ENCODE measurements around the gene ZNF408. TPM values are rescaled to one million over a fixed set of nuclear protein-coding genes. Genes with fewer than 3 reads are reported as not detected.

ZNF408 gene
- total RNA-seq, 1 experiment from 2014 or later: 19.8 TPM

- Histone ChIP-seq H3K4me1 (ENCODE audit: control insufficient read depth, insufficient read depth, low read length) (peaks cover 9% of the 10 kb centered on the region), H3K9me3 (ENCODE audit: control insufficient read depth, insufficient read depth, low read depth, low read length) (no peaks in the 10 kb centered on the region), H3K4me3 (ENCODE audit: low read depth in 2 of 2, low read length in 2 of 2) (no peak overlapping the region), H3K27me3 (ENCODE audit: control insufficient read depth, insufficient read depth, low read length) (no peaks in the 10 kb centered on the region), H3K27ac (ENCODE audit: low read length) (no peak overlapping the region), H3K36me3 (ENCODE audit: control insufficient read depth, insufficient read depth, low read length) (no peaks in the 10 kb centered on the region; the same call in 1 of the 2 replicates)
- CTCF ChIA-PET: no interaction called here
- POLR2A ChIA-PET: no interaction called here
- BruUV-seq (replicated peaks): no TSS peak
- intact Hi-C loops (cut with micrococcal nuclease; ENCODE audit: unreplicated experiment): no loop called here
- in situ Hi-C loops (cut with HindIII; ENCODE audit: low pct_unique_long_range_greater_than_20kb, low sequenced_read_pairs): no loop called here
- DNase-seq (ENCODE audit: low read depth, low spot score) (no peak), ATAC-seq (no peak)
- TF ChIP-seq CTCF (IDR thresholded peaks at IDR 0.05): no peak
- TF ChIP-seq SIN3A (IDR thresholded peaks at IDR 0.05; ENCODE audit: borderline replicate concordance, insufficient read depth, low read depth, low read length): no peak
- TF ChIP-seq POLR2AphosphoS5 (IDR thresholded peaks at IDR 0.05; ENCODE audit: low read depth, low read length): no peak
- TF ChIP-seq REST (IDR thresholded peaks at IDR 0.05; ENCODE audit: insufficient read depth in 1 of 2, low read depth in 2 of 2, low read length in 1 of 2): no peak
- no peak for TF ChIP-seq TCF7L2 (IDR thresholded peaks at IDR 0.05; ENCODE audit: low read depth, low read length)
These were observed 20.0 kb upstream of the ZNF408 start for GRCh38 chr11:46680815-46681214.

GRCh38 chr11:46681814-46682213, 19.0 kb upstream of the ZNF408 start:
- in situ Hi-C loops (cut with HindIII; ENCODE audit: low pct_unique_long_range_greater_than_20kb, low sequenced_read_pairs): no loop called here
- no TSS peak for BruUV-seq (replicated peaks)
- TF ChIP-seq CTCF (IDR thresholded peaks at IDR 0.05) (no peak), SIN3A (IDR thresholded peaks at IDR 0.05; ENCODE audit: borderline replicate concordance, insufficient read depth, low read depth, low read length) (no peak), TCF7L2 (IDR thresholded peaks at IDR 0.05; ENCODE audit: low read depth, low read length) (no peak), REST (IDR thresholded peaks at IDR 0.05; ENCODE audit: insufficient read depth in 1 of 2, low read depth in 2 of 2, low read length in 1 of 2) (no peak), POLR2AphosphoS5 (IDR thresholded peaks at IDR 0.05; ENCODE audit: low read depth, low read length) (no peak)
- no peak overlapping the region for H3K4me3 ChIP-seq (ENCODE audit: low read depth in 2 of 2, low read length in 2 of 2)
- no peaks in the 10 kb centered on the region for H3K9me3 ChIP-seq (ENCODE audit: control insufficient read depth, insufficient read depth, low read depth, low read length)
- no peak for ATAC-seq
- ChIA-PET CTCF (no interaction called here), POLR2A (interaction anchor here (0.6 kb wide), 1 partner anchor 209 kb away, joined by 3 read pairs; no protein-coding TSS in a partner anchor)
- H3K27ac ChIP-seq (ENCODE audit: low read length): no peak overlapping the region
- DNase-seq (ENCODE audit: low read depth, low spot score): no peak
- peaks cover 9% of the 10 kb centered on the region; the same call in 1 of the 2 replicates for H3K4me1 ChIP-seq (ENCODE audit: control insufficient read depth, insufficient read depth, low read length)
- H3K36me3 ChIP-seq (ENCODE audit: control insufficient read depth, insufficient read depth, low read length): no peaks in the 10 kb centered on the region; the same call in 1 of the 2 replicates
- intact Hi-C loops (cut with micrococcal nuclease; ENCODE audit: unreplicated experiment): no loop called here
- H3K27me3 ChIP-seq (ENCODE audit: control insufficient read depth, insufficient read depth, low read length): no peaks in the 10 kb centered on the region

All from Panc1 (cell line).